ENCODE data around the gene ZG16. TPM values are rescaled to one million over a fixed set of nuclear protein-coding genes. Genes with fewer than 3 reads are reported as not detected.

The ZG16 gene
- polyA plus RNA-seq, 3 donors: not detected

GRCh38 chr16:29804020-29804419 lies 26.0 kb downstream of the ZG16 start:
- H3K4me3 Mint-ChIP-seq: peak overlapping the region; percentile 99
- peak overlapping the region in 1 of 3 experiments; percentile 88 for H3K4me3 ChIP-seq (replicated peaks in 1 of 3; ENCODE audit: low read depth in 2 of 3, low read length in 3 of 3)
- H3K27me3 Mint-ChIP-seq (ENCODE audit: low read depth in 3 of 3): peaks cover 0 to 5% (median 2%) of the 10 kb centered on the region in 3 donors
- H3K4me2 ChIP-seq (replicated peaks; ENCODE audit: extremely low read depth, low read length, poor library complexity, severe bottlenecking): peak overlapping the region; percentile 84
- no peaks in the 10 kb centered on the region for H3K9me3 ChIP-seq (replicated peaks in 1 of 2; ENCODE audit: control insufficient read depth in 1 of 2, insufficient read depth in 1 of 2, low read length in 2 of 2)
- H3K27ac Mint-ChIP-seq: peak overlapping the region in 6 of 7 donors; percentile 70 to 99 (median 96)
- no CpG with 5 or more reads among the region's 8 CpGs for WGBS (ENCODE audit: insufficient coverage)
- H4K20me1 ChIP-seq (ENCODE audit: insufficient read depth, low read length): peaks cover 15% of the 10 kb centered on the region
- peaks cover 0 to 1% (median 0%) of the 10 kb centered on the region in 7 donors for H3K9me3 Mint-ChIP-seq
- H3K79me2 ChIP-seq (ENCODE audit: insufficient read depth, low read length): peaks cover 19% of the 10 kb centered on the region
- H3K27me3 ChIP-seq (ENCODE audit: control insufficient read depth in 2 of 2, insufficient read depth in 2 of 2, low read length in 2 of 2): no peaks in the 10 kb centered on the region
- H3K4me1 ChIP-seq (ENCODE audit: control insufficient read depth in 1 of 2, insufficient read depth in 2 of 2, low read length in 2 of 2): peaks cover 31 to 38% of the 10 kb centered on the region in 2 donors
- no peak for DNase-seq
- peaks cover 29 to 41% of the 10 kb centered on the region in 2 donors for H3K36me3 Mint-ChIP-seq
- no peak overlapping the region for H3K9ac ChIP-seq (ENCODE audit: insufficient read depth, low read length, poor library complexity, severe bottlenecking)
- TF ChIP-seq CTCF (IDR thresholded peaks at IDR 0.05): no peak
- H3K36me3 ChIP-seq (replicated peaks in 1 of 2; ENCODE audit: control insufficient read depth in 1 of 2, insufficient read depth in 2 of 2, low read length in 2 of 2): peaks cover 19 to 37% of the 10 kb centered on the region in 2 donors
- peak overlapping the region; percentile 3 to 86 for H3K27ac ChIP-seq (ENCODE audit: low read depth in 1 of 2, low read length in 2 of 2)
- H3K4me1 Mint-ChIP-seq: peaks cover 30% of the 10 kb centered on the region
- intact Hi-C loops (cut with micrococcal nuclease): loop anchor here in 1 of 2 donors (2.0 kb wide), 2 partner anchors 13 to 59 kb away; partner anchors contain the start of genes CDIPT and KIF22
- H2AFZ ChIP-seq (ENCODE audit: insufficient read depth, low read depth, low read length, poor library complexity, severe bottlenecking): peak overlapping the region; percentile 85

- H3K27me3 Mint-ChIP-seq (ENCODE audit: low read depth in 3 of 3): peaks cover 0 to 5% (median 2%) of the 10 kb centered on the region in 3 donors
- peaks cover 37 to 44% of the 10 kb centered on the region in 2 donors for H3K4me1 ChIP-seq (ENCODE audit: control insufficient read depth in 1 of 2, insufficient read depth in 2 of 2, low read length in 2 of 2)
- peak overlapping the region; percentile 55 to 88 (median 79) for H3K4me3 ChIP-seq (replicated peaks in 1 of 3; ENCODE audit: low read depth in 2 of 3, low read length in 3 of 3)
- no peak for TF ChIP-seq CTCF (IDR thresholded peaks at IDR 0.05)
- H2AFZ ChIP-seq (ENCODE audit: insufficient read depth, low read depth, low read length, poor library complexity, severe bottlenecking): peak overlapping the region; percentile 85
- no peaks in the 10 kb centered on the region for H3K9me3 ChIP-seq (replicated peaks in 1 of 2; ENCODE audit: control insufficient read depth in 1 of 2, insufficient read depth in 1 of 2, low read length in 2 of 2)
- intact Hi-C loops (cut with micrococcal nuclease): loop anchor here in 1 of 2 donors (2.0 to 5.0 kb wide), 3 partner anchors 14 to 58 kb away; partner anchors contain the start of genes CDIPT and KIF22
- H3K4me2 ChIP-seq (replicated peaks; ENCODE audit: extremely low read depth, low read length, poor library complexity, severe bottlenecking): peak overlapping the region; percentile 84
- H3K4me3 Mint-ChIP-seq: peak overlapping the region; percentile 99
- peak overlapping the region; percentile 69 to 86 for H3K27ac ChIP-seq (ENCODE audit: low read depth in 1 of 2, low read length in 2 of 2)
- WGBS (ENCODE audit: insufficient coverage): 6% methylated on average over 24 of the region's 26 CpGs
- DNase-seq: peak in 1 of 3 donors; percentile 33
- H3K9me3 Mint-ChIP-seq: peaks cover 0 to 1% (median 0%) of the 10 kb centered on the region in 7 donors
- peaks cover 32% of the 10 kb centered on the region for H3K4me1 Mint-ChIP-seq
- peaks cover 21% of the 10 kb centered on the region for H4K20me1 ChIP-seq (ENCODE audit: insufficient read depth, low read length)
- H3K9ac ChIP-seq (ENCODE audit: insufficient read depth, low read length, poor library complexity, severe bottlenecking): peak overlapping the region; percentile 79
- peaks cover 20 to 37% of the 10 kb centered on the region in 2 donors for H3K36me3 ChIP-seq (replicated peaks in 1 of 2; ENCODE audit: control insufficient read depth in 1 of 2, insufficient read depth in 2 of 2, low read length in 2 of 2)
- H3K36me3 Mint-ChIP-seq: peaks cover 24 to 40% of the 10 kb centered on the region in 2 donors
- no peaks in the 10 kb centered on the region for H3K27me3 ChIP-seq (ENCODE audit: control insufficient read depth in 2 of 2, insufficient read depth in 2 of 2, low read length in 2 of 2)
- peaks cover 25% of the 10 kb centered on the region for H3K79me2 ChIP-seq (ENCODE audit: insufficient read depth, low read length)
- peak overlapping the region; percentile 95 to 99 (median 97) for H3K27ac Mint-ChIP-seq
Observed at GRCh38 chr16:29804455-29805231, 26.6 kb downstream of the ZG16 start.

Data from CD14-positive monocyte (primary cell).